GM23248 (cell line): ENCODE results near the gene FAM240B.

Experiments used
- EZH2 ChIP-seq: fragments of 200-600 bp; sonication (generic); IDR thresholded peaks from 2 replicates; pipeline ENCODE4 v1.6.1; 2018; ENCODE audit warnings: antibody characterized with exemption, mild to moderate bottlenecking; ENCODE audit not compliant: insufficient read depth, poor library complexity, severe bottlenecking
- EZH2phosphoT487 ChIP-seq: fragments of 200-600 bp; sonication (generic); IDR thresholded peaks from 2 replicates; pipeline ENCODE4 v1.6.1; 2018; ENCODE audit warnings: antibody characterized with exemption, moderate library complexity, mild to moderate bottlenecking, low read depth; ENCODE audit not compliant: insufficient read depth

DNA sequence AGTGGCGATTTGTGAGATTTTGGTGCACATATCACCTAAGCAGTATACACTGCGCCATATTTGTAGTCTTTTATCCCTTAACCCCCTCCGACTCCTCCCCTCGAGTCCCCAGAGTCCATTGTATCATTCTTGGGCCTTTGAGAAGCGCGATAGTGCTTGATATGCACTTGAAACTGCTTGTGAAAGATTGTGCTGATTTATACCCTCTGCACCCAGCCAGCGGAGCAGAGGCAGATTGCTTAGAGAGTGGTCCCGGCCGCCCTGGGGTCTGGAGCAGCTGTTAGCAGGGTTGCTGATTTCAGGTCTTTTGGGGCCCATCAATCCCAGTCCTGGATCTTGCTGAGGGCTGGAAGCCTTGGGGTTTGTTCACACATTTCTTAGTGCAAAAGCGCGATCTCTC is 13.0 kb upstream of the FAM240B start:
- no peak for TF ChIP-seq EZH2phosphoT487
- TF ChIP-seq EZH2, result no peak
